Measurements from ENCODE around the gene APLP1.

DNA sequence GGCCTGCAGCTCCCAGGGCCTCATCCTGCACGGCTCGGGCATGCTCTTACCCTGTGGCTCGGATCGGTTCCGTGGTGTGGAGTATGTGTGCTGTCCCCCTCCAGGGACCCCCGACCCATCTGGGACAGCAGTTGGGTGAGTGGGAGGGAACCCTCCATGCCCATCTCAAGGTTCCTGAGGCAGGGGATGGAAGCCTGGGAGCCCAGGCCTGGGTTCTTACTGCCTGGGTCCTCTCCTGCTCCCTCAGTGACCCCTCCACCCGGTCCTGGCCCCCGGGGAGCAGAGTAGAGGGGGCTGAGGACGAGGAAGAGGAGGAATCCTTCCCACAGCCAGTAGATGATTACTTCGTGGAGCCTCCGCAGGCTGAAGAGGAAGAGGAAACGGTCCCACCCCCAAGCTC, 3.2 kb downstream of the APLP1 start:
- TF ChIP-seq POLR2A (IDR thresholded peaks at IDR 0.05), result no peak
- TF ChIP-seq, protein P1, sequence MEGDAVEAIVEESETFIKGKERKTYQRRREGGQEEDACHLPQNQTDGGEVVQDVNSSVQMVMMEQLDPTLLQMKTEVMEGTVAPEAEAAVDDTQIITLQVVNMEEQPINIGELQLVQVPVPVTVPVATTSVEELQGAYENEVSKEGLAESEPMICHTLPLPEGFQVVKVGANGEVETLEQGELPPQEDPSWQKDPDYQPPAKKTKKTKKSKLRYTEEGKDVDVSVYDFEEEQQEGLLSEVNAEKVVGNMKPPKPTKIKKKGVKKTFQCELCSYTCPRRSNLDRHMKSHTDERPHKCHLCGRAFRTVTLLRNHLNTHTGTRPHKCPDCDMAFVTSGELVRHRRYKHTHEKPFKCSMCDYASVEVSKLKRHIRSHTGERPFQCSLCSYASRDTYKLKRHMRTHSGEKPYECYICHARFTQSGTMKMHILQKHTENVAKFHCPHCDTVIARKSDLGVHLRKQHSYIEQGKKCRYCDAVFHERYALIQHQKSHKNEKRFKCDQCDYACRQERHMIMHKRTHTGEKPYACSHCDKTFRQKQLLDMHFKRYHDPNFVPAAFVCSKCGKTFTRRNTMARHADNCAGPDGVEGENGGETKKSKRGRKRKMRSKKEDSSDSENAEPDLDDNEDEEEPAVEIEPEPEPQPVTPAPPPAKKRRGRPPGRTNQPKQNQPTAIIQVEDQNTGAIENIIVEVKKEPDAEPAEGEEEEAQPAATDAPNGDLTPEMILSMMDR (IDR thresholded peaks at IDR 0.05), result no peak
- no peak for TF ChIP-seq POLR2AphosphoS5 (IDR thresholded peaks at IDR 0.05)
